HG03460 (cell line): ENCODE measurements around the gene PCDHA2.
"Not testable (repeated sequence)": the region's sequence is repeated elsewhere in the genome, so short reads cannot be mapped to it uniquely, and the experiment has no call there.

ENCODE experiments used
- ATAC-seq: cut with Tn5 transposase; IDR thresholded peaks from one replicate; pipeline ENCODE4 v1.9.1; 2021; ENCODE audit not compliant: unreplicated experiment

The PCDHA2 gene

DNA sequence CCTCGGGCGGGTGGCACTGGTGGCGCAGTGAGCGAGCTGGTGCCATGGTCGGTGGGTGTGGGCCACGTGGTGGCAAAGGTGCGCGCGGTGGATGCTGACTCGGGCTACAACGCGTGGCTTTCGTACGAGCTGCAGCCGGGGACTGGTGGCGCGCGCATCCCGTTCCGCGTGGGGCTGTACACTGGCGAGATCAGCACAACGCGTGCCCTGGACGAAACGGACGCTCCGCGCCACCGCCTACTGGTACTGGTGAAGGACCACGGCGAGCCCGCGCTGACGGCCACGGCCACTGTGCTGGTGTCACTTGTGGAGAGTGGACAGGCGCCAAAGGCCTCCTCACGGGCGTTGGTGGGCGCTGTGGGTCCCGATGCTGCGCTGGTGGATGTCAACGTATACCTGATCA lies 14.2 kb downstream of the PCDHA2 start:
- no peak for ATAC-seq

DNA sequence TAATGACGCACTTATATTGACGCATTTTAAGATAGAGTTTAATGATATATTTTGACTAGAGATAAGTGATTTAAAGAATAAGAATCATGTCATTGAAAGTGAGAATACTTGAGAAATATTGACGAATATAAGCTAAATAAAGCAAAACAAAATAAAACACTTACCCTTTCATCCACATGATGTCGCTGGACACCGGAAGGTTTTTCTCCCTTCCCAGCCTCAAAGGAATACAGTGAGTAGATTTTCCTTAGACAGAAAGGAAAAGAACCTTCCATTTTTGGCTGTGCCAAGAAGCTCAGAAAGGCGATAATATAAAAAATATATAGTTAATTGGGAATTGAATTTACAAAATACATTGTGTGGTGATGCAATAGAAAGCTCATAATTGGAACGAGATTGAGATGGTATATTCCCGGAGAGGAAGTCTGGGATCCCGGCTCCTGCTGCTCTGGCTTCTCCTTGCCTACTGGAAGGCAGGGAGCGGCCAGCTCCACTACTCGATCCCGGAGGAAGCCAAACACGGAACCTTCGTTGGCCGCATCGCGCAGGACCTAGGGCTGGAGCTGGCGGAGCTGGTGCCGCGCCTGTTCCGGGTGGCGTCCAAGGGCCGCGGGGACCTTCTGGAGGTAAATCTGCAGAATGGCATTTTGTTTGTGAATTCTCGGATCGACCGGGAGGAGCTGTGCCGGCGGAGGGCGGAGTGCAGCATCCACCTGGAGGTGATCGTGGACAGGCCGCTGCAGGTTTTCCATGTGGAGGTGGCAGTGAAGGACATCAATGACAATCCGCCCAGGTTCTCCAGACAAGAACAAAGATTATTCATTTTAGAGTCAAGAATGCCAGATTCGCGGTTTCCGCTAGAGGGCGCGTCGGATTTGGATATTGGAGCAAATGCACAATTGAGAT lies 27.0 kb downstream of the PCDHA2 start, which contains the start of gene PCDHA5:
Gene PCDHA5, plus strand, starts transcription at position 239 of the 906 bp plus-strand sequence.
- no peak for ATAC-seq

DNA sequence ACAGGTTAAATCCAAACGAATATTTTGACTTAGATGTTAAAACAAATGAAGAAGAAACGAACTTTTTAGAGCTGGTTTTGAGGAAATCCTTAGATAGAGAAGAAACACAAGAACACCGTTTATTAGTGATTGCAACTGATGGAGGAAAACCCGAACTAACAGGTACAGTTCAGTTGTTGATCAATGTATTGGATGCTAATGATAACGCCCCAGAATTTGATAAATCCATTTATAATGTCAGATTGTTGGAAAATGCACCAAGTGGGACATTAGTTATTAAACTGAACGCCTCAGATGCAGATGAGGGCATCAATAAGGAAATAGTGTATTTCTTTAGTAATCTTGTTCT lies 27.6 kb downstream of the PCDHA2 start:
- ATAC-seq, result no peak

DNA sequence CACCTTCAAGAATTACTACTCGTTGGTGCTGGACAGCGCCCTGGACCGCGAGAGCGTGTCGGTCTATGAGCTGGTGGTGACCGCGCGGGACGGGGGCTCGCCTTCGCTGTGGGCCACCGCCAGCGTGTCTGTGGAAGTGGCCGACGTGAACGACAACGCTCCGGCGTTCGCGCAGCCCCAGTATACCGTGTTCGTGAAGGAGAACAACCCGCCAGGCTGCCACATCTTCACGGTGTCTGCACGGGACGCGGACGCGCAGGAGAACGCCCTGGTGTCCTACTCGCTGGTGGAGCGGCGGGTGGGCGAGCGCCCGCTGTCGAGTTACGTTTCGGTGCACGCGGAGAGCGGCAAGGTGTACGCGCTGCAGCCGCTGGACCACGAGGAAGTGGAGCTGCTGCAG lies 28.3 kb downstream of the PCDHA2 start:
- not testable (repeated sequence) for ATAC-seq

DNA sequence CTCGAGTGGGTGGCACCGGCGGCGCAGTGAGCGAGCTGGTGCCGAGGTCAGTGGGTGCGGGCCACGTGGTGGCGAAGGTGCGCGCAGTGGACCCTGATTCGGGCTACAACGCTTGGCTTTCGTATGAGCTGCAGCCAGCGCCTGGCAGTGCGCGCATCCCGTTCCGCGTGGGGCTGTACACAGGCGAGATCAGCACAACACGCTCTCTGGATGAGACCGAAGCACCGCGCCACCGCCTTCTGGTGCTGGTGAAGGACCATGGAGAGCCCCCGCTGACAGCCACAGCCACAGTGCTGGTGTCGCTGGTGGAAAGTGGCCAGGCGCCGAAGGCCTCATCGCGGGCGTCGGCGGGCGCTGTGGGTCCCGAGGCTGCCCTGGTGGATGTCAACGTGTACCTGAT lies 28.8 kb downstream of the PCDHA2 start:
- ATAC-seq, result no peak

DNA sequence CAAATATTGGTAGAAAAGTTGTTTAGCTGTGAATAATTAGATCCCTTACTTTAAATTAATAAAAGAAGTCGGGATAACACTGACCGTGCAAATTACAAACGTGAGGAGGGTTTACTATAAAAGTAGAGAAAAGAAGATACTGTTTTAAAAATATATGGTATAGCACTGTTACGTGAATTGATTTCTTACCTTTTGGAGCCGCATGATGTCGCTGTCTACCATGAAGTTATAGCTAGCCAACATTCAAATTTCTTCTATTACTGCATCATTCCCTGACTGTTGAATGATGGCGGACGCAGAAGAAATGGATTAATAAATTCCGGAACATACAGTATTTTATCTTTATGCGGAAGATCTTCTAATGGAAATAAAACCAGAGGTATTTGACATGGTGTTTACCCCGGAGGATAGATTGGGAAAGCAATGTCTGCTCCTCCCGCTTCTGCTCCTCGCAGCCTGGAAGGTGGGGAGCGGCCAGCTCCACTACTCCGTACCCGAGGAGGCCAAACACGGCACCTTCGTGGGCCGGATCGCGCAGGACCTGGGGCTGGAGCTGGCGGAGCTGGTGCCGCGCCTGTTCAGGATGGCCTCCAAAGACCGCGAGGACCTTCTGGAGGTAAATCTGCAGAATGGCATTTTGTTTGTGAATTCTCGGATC lies 33.2 kb downstream of the PCDHA2 start, which contains the start of gene PCDHA6:
Gene PCDHA6, plus strand, starts transcription at position 257 of the 658 bp plus-strand sequence. Its CDS starts 132 bp downstream, at position 389.
- ATAC-seq, result no peak

DNA sequence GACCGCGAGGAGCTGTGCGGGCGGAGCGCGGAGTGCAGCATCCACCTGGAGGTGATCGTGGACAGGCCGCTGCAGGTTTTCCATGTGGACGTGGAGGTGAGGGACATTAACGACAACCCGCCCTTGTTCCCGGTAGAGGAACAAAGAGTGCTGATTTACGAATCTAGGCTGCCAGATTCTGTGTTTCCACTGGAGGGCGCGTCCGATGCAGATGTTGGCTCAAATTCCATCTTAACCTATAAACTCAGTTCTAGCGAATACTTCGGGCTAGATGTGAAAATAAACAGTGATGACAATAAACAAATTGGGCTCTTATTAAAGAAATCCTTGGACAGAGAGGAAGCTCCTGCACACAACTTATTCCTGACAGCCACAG lies 33.7 kb downstream of the PCDHA2 start:
- ATAC-seq, result no peak

DNA sequence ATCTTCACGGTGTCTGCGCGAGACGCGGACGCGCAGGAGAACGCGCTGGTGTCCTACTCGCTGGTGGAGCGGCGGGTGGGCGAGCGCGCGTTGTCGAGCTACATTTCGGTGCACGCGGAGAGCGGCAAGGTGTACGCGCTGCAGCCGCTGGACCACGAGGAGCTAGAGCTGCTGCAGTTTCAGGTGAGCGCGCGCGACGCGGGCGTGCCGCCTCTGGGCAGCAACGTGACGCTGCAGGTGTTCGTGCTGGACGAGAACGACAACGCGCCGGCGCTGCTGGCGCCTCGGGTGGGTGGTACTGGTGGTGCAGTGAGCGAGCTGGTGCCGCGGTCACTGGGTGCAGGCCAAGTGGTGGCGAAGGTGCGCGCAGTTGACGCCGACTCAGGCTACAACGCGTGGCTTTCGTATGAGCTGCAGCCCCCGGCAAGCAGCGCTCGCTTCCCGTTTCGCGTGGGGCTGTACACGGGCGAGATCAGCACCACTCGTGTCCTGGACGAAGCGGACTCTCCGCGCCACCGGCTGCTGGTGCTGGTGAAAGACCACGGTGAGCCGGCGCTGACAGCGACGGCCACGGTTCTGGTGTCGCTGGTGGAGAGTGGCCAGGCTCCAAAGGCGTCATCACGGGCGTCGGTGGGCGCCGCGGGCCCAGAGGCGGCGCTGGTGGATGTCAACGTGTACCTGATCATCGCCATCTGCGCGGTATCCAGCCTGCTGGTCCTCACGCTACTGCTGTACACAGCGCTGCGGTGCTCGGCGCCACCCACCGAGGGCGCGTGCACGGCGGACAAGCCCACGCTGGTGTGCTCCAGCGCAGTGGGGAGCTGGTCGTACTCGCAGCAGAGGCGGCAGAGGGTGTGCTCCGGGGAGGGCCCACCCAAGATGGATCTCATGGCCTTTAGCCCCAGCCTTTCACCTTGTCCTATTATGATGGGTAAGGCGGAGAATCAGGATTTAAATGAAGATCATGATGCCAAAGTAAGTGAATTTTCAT lies 35.2 kb downstream of the PCDHA2 start:
- ATAC-seq, result not testable (repeated sequence)

DNA sequence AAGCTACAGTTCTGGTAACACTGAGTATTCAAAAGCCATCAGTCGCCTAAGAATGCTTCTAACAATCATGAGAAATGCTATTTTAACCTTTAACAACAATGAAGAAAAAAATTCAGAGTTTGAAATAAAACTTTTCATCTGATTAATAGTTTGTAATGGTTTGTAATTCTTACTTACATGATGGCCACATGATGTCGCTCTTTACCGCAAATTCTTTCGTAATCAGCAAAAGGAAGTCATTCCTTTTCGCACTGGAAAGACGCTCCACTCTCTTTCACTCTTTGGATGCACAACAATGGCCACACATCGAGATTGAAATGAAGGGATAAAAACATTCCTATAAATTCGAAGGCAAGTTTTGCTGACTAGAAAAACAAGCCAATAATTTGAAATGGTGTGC lies 39.3 kb downstream of the PCDHA2 start, which contains the start of gene PCDHA7:
Gene PCDHA7, plus strand, starts transcription at position 277 of the 400 bp plus-strand sequence. Its CDS starts 115 bp downstream, at position 392.
- no peak for ATAC-seq

DNA sequence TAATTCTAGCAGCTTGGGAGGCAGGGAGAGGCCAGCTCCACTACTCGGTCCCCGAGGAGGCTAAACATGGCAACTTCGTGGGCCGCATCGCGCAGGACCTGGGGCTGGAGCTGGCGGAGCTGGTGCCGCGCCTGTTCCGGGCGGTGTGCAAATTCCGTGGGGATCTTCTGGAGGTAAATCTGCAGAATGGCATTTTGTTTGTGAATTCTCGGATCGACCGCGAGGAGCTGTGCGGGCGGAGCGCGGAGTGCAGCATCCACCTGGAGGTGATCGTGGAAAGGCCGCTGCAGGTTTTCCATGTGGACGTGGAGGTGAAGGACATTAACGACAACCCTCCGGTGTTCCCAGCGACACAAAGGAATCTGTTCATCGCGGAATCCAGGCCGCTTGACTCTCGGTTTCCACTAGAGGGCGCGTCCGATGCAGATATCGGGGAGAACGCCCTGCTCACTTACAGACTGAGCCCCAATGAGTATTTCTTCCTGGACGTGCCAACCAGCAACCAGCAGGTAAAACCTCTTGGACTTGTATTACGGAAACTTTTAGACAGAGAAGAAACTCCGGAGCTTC lies 39.9 kb downstream of the PCDHA2 start:
- not testable (repeated sequence) for ATAC-seq

DNA sequence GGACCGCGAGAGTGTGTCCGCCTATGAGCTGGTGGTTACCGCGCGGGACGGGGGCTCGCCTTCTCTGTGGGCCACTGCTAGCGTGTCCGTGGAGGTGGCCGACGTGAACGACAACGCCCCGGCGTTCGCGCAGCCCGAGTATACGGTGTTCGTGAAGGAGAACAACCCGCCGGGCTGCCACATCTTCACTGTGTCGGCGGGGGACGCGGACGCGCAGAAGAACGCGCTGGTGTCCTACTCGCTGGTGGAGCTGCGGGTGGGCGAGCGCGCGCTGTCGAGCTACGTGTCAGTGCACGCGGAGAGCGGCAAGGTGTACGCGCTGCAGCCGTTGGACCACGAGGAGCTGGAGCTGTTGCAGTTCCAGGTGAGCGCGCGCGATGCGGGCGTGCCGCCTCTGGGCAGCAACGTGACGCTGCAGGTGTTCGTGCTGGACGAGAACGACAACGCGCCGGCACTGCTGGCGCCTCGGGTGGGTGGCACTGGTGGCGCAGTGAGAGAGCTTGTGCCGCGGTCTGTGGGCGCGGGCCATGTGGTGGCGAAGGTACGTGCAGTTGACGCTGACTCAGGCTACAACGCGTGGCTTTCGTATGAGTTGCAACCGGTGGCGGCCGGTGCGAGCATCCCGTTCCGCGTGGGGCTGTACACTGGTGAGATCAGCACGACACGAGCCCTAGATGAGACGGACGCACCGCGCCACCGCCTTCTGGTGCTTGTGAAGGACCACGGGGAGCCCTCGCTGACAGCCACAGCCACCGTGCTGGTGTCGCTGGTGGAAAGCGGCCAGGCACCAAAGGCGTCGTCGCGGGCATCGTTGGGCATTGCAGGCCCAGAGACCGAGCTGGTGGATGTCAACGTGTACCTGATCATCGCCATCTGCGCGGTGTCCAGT lies 41.2 kb downstream of the PCDHA2 start:
- no peak for ATAC-seq

DNA sequence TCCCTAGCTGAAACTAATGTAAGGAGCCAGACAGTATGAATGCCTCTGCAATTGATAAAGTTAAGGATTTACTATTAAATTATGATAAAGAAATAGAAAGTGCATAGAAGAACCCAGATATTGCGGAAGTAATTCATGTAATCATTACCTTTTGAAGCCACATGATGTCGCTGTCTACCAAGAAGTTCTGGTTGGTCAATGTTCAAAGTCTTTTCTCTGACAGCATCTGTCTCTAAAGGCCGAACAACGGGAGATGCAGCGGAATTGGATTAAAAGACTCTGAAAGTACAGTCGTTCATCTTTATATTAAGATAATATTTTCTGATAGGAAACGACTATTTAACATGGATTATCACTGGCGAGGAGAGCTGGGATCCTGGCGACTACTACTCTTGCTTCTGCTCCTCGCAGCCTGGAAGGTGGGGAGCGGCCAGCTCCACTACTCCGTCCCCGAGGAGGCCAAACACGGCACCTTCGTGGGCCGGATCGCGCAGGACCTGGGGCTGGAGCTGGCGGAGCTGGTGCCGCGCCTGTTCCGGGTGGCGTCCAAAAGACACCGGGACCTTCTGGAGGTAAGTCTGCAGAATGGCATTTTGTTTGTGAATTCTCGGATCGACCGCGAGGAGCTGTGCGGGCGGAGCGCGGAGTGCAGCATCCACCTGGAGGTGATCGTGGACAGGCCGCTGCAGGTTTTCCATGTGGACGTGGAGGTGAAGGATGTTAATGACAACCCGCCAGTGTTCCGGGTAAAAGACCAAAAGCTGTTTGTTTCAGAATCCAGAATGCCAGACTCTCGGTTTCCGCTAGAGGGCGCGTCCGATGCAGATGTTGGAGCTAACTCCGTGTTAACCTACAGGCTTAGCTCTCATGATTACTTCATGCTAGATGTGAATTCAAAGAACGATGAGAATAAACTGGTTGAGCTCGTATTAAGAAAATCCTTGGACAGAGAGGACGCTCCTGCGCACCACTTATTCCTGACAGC lies 46.6 kb downstream of the PCDHA2 start, which contains the start of gene PCDHA8:
Gene PCDHA8, plus strand, starts transcription at position 210 of the 985 bp plus-strand sequence. Its CDS starts 135 bp downstream, at position 345.
- ATAC-seq, result no peak

DNA sequence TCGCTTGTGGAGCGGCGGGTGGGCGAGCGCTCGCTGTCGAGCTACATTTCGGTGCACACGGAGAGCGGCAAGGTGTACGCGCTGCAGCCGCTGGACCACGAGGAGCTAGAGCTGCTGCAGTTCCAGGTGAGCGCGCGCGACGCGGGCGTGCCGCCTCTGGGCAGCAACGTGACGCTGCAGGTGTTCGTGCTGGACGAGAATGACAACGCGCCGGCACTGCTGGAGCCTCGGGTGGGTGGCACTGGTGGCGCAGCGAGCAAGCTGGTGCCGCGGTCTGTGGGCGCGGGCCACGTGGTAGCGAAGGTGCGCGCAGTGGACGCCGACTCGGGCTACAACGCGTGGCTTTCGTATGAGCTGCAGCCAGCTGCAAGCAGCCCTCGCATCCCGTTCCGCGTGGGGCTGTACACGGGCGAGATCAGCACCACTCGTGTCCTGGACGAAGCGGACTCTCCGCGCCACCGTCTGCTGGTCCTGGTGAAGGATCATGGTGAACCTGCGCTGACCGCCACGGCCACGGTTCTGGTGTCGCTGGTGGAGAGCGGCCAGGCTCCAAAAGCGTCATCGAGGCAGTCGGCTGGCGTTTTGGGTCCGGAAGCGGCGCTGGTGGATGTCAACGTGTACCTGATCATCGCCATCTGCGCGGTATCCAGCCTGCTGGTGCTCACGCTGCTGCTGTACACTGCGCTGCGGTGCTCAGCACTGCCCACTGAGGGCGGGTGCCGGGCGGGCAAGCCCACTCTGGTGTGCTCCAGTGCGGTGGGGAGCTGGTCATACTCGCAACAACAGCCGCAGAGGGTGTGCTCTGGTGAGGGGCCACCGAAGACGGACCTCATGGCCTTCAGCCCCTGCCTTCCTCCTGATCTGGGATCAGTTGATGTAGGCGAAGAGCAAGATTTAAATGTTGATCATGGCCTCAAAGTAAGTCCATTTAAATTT lies 48.4 kb downstream of the PCDHA2 start:
- no peak for ATAC-seq
